Ishikawa (cell line): ENCODE measurements around the gene LDAH.

ENCODE experiments used
- CEBPB ChIP-seq: IDR thresholded peaks from 2 replicates; pipeline ENCODE4 v1.6.1; 2012
- CREB1 ChIP-seq: IDR thresholded peaks from 2 replicates; pipeline ENCODE4 v1.6.1; 2012; ENCODE audit warnings: low read depth
- EGR1 ChIP-seq: IDR thresholded peaks from 2 replicates; pipeline ENCODE4 v1.6.1; 2012
- EP300 ChIP-seq: IDR thresholded peaks from 2 replicates; pipeline ENCODE4 v1.6.1; 2012; ENCODE audit warnings: borderline replicate concordance
- FOXM1 ChIP-seq: IDR thresholded peaks from 2 replicates; pipeline ENCODE4 v1.6.1; 2012; ENCODE audit warnings: low read depth, borderline replicate concordance
- MAX ChIP-seq: IDR thresholded peaks from 2 replicates; pipeline ENCODE4 v1.6.1; 2012
- NFIC ChIP-seq: IDR thresholded peaks from 2 replicates; pipeline ENCODE4 v1.6.1; 2012
- RAD21 ChIP-seq: IDR thresholded peaks from 2 replicates; pipeline ENCODE4 v1.6.1; 2012; ENCODE audit warnings: low read depth
- REST ChIP-seq: IDR thresholded peaks from 2 replicates; pipeline ENCODE4 v1.6.1; 2012; ENCODE audit warnings: low read depth, mild to moderate bottlenecking
- TAF1 ChIP-seq: IDR thresholded peaks from 2 replicates; pipeline ENCODE4 v1.6.1; 2012; ENCODE audit warnings: low read depth, mild to moderate bottlenecking
- TCF12 ChIP-seq: IDR thresholded peaks from 2 replicates; pipeline ENCODE4 v1.6.1; 2012; ENCODE audit warnings: low read depth
- TEAD4 ChIP-seq: IDR thresholded peaks from 2 replicates; pipeline ENCODE4 v1.6.1; 2012
- USF1 ChIP-seq: IDR thresholded peaks from 2 replicates; pipeline ENCODE4 v1.6.1; 2012
- YY1 ChIP-seq: IDR thresholded peaks from 2 replicates; pipeline ENCODE4 v1.6.1; 2012; ENCODE audit warnings: low read depth
- ZBTB7A ChIP-seq: IDR thresholded peaks from 2 replicates; pipeline ENCODE4 v1.6.1; 2012; ENCODE audit warnings: low read depth

The LDAH gene

GRCh38 chr2:20722592-20723240 is 100.2 kb downstream of the LDAH start:
- TF ChIP-seq YY1 = no peak
- no peak for TF ChIP-seq FOXM1
- no peak for TF ChIP-seq TCF12
- TF ChIP-seq TEAD4 = no peak
- no peak for TF ChIP-seq REST
- TF ChIP-seq CREB1 = no peak
- TF ChIP-seq USF1 = no peak
- TF ChIP-seq EGR1 = no peak
- no peak for TF ChIP-seq NFIC
- TF ChIP-seq ZBTB7A = no peak
- no peak for TF ChIP-seq MAX
- no peak for TF ChIP-seq TAF1
- no peak for TF ChIP-seq RAD21
- TF ChIP-seq CEBPB = no peak
- TF ChIP-seq EP300 = no peak

- TF ChIP-seq FOXM1 (no peak), EP300 (no peak), TAF1 (no peak), CREB1 (no peak), TEAD4 (no peak), USF1 (no peak), TCF12 (no peak), EGR1 (no peak), YY1 (no peak), MAX (no peak), CEBPB (no peak), ZBTB7A (no peak), RAD21 (no peak), REST (no peak), NFIC (no peak)
Measured at GRCh38 chr2:20717641-20718040, 105.3 kb downstream of the LDAH start.

GRCh38 chr2:20707601-20708000 is 115.3 kb downstream of the LDAH start:
- TF ChIP-seq USF1 (no peak), TEAD4 (no peak), YY1 (no peak), EP300 (no peak), TCF12 (no peak), ZBTB7A (no peak), FOXM1 (no peak), CEBPB (no peak), MAX (no peak), REST (no peak), NFIC (no peak), RAD21 (no peak), EGR1 (no peak), CREB1 (no peak), TAF1 (no peak)

- TF ChIP-seq EGR1 (no peak), REST (no peak), EP300 (no peak), YY1 (no peak), NFIC (no peak), CEBPB (no peak), CREB1 (no peak), RAD21 (no peak), USF1 (no peak), TEAD4 (no peak), ZBTB7A (no peak), MAX (no peak), TAF1 (no peak), TCF12 (no peak), FOXM1 (no peak)
Measured at GRCh38 chr2:20706786-20707185, 116.1 kb downstream of the LDAH start.
